PC-3 (cell line): ENCODE results near the gene MINDY4B.

Source experiments
- EZH2phosphoT487 ChIP-seq: fragments of 300-600 bp; sonication (generic); IDR thresholded peaks from 2 replicates; pipeline ENCODE4 v1.6.1; 2018; ENCODE audit warnings: mild to moderate bottlenecking, antibody characterized with exemption, low read length, borderline replicate concordance
- TF ChIP-seq, protein P1 (sequence below): fragments of 300-600 bp; sonication (generic); conservative IDR thresholded peaks from 2 replicates; pipeline ENCODE4 v1.5.1; 2017; ENCODE audit warnings: antibody characterized with exemption, low read depth, mild to moderate bottlenecking, low read length

DNA sequence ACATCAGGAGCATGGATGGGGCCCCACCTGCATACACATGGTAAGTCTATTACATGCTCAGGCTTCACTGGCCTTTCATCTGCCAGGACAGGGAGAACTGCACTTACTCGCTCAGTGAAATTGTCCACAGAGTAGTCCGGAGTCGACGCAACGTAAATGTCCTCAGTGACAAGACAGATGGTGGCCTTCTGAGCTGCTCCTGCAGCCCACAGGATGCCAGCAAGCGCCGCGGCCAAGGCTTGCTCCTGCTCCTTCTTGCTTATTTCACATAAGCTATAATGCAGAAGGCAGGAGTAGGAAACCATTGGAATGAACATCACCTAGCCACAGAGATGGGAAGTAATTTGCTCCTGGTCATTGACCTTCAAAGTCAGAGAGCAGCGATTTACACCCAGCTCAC is 14.4 kb downstream of the MINDY4B start:
- TF ChIP-seq, protein P1, sequence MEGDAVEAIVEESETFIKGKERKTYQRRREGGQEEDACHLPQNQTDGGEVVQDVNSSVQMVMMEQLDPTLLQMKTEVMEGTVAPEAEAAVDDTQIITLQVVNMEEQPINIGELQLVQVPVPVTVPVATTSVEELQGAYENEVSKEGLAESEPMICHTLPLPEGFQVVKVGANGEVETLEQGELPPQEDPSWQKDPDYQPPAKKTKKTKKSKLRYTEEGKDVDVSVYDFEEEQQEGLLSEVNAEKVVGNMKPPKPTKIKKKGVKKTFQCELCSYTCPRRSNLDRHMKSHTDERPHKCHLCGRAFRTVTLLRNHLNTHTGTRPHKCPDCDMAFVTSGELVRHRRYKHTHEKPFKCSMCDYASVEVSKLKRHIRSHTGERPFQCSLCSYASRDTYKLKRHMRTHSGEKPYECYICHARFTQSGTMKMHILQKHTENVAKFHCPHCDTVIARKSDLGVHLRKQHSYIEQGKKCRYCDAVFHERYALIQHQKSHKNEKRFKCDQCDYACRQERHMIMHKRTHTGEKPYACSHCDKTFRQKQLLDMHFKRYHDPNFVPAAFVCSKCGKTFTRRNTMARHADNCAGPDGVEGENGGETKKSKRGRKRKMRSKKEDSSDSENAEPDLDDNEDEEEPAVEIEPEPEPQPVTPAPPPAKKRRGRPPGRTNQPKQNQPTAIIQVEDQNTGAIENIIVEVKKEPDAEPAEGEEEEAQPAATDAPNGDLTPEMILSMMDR, result no peak
- TF ChIP-seq EZH2phosphoT487, result no peak
